Endothelial cell of umbilical vein (primary cell): Measurements from ENCODE around the gene ETFA. TPM values are rescaled to one million over a fixed set of nuclear protein-coding genes. Genes with fewer than 3 reads are reported as not detected.

Experiments
- BruUV-seq: library from RNA; stranded (reverse); fragments of 400-500 nt; replicated peaks from 2 replicates; lab custom pipeline; 2021; lab: Mats Ljungman, UMichigan
- CTCF ChIA-PET: fragments of 300-600, 350-600 bp; sonication (Branson Sonifier 250); formaldehyde crosslinking; loops from one replicate; lab custom pipeline; 2021; ENCODE audit warnings: antibody characterized with exemption, inconsistent platforms; lab: Charles Lee
- POLR2A ChIA-PET: fragments of 300-600, 350-600 bp; sonication (Branson Sonifier 250); formaldehyde crosslinking; loops from one replicate; lab custom pipeline; 2021; ENCODE audit warnings: antibody characterized with exemption, inconsistent platforms; lab: Charles Lee
- DNase-seq: peaks from one replicate; pipeline ENCODE4 v3.0.0-alpha.2; 2011; ENCODE audit warnings: low read depth, low spot score
- FAIRE-seq: peaks from 2 replicates; lab custom pipeline; 2011; peaks lifted over from hg19 to GRCh38; lab: Jason Lieb, UNC
- H2AFZ ChIP-seq: 2 replicates; pipeline ENCODE4 v1.6.0; 2012; ENCODE audit warnings: low read depth, low read length, control low read depth, inconsistent platforms
- H3K27ac ChIP-seq: 2 replicates; pipeline ENCODE4 v1.5.1; 2011; ENCODE audit warnings: low read depth, mild to moderate bottlenecking, control low read depth, low read length, moderate library complexity; ENCODE audit not compliant: insufficient read depth
- H3K27me3 ChIP-seq, 2 experiments: 2 replicates each; pipeline versions ENCODE4 v1.6.0 to v1.6.1; 2011; ENCODE audit warnings: low read length in 2 of 2, mixed read lengths in 1 of 2; ENCODE audit not compliant: control insufficient read depth in 2 of 2, insufficient read depth in 2 of 2
- H3K36me3 ChIP-seq, 2 experiments: 2 replicates in 1 of 2; 3 replicates in 1 of 2; pipeline ENCODE4 v1.5.1; 2011; ENCODE audit warnings: low read length in 2 of 2, mild to moderate bottlenecking in 1 of 2, moderate library complexity in 1 of 2; ENCODE audit not compliant: control insufficient read depth in 2 of 2, insufficient read depth in 2 of 2; ENCODE audit errors: extremely low read depth in 1 of 2
- H3K4me1 ChIP-seq: 3 replicates; pipeline ENCODE4 v1.5.1; 2011; ENCODE audit warnings: mild to moderate bottlenecking, low read length; ENCODE audit not compliant: control insufficient read depth, insufficient read depth; ENCODE audit errors: extremely low read depth
- H3K4me2 ChIP-seq: 2 replicates; pipeline ENCODE4 v1.6.1; 2011; ENCODE audit warnings: low read length, control low read depth, mixed read lengths; ENCODE audit not compliant: insufficient read depth
- H3K4me3 ChIP-seq, 3 experiments: fragments of 200-600 bp in 1 of 3; sonication (generic), shearing (Covaris generic) in 1 of 3; replicated peaks in 1 of 3; 2 replicates each; pipeline ENCODE4 v1.5.1; 2011 to 2016; ENCODE audit warnings: control low read depth in 3 of 3, low read length in 3 of 3, mild to moderate bottlenecking in 2 of 3, inconsistent platforms in 1 of 3, low read depth in 1 of 3, moderate library complexity in 1 of 3; ENCODE audit not compliant: insufficient read depth in 1 of 3
- H3K79me2 ChIP-seq: 2 replicates; pipeline ENCODE4 v1.6.0; 2012; ENCODE audit warnings: low read length, inconsistent platforms; ENCODE audit not compliant: control insufficient read depth, insufficient read depth
- H3K9ac ChIP-seq: replicated peaks from 2 replicates; pipeline ENCODE3; 2011; ENCODE audit warnings: low read length, control low read depth; ENCODE audit not compliant: insufficient read depth; ENCODE audit errors: extremely low read depth
- H3K9me1 ChIP-seq: replicated peaks from 3 replicates; pipeline ENCODE4 v1.6.0; 2011; ENCODE audit warnings: mild to moderate bottlenecking, low read length; ENCODE audit not compliant: control insufficient read depth, insufficient read depth; ENCODE audit errors: extremely low read depth
- H3K9me3 ChIP-seq: replicated peaks from 2 replicates; pipeline ENCODE4 v1.5.1; 2012; ENCODE audit warnings: low read length, inconsistent platforms; ENCODE audit not compliant: control insufficient read depth, insufficient read depth
- H4K20me1 ChIP-seq: replicated peaks from 2 replicates; pipeline ENCODE3; 2011; ENCODE audit warnings: mild to moderate bottlenecking, low read length; ENCODE audit not compliant: control insufficient read depth, insufficient read depth; ENCODE audit errors: extremely low read depth
- CTCF ChIP-seq, 2 donors: IDR thresholded peaks; 1 replicate in 1 of 2; 2 replicates in 1 of 2; pipeline ENCODE4 v1.5.1; 2011; ENCODE audit warnings: low read length in 2 of 2, mild to moderate bottlenecking in 2 of 2, moderate library complexity in 2 of 2, control low read depth in 1 of 2, inconsistent platforms in 1 of 2, low read depth in 1 of 2; ENCODE audit not compliant: insufficient read depth in 1 of 2; ENCODE audit errors: extremely low read depth in 1 of 2
- EZH2 ChIP-seq: IDR thresholded peaks from 2 replicates; pipeline ENCODE4 v1.6.1; 2012; ENCODE audit warnings: borderline replicate concordance, low read depth, mild to moderate bottlenecking, moderate library complexity, low read length, inconsistent platforms; ENCODE audit not compliant: severe bottlenecking
- FOS ChIP-seq: IDR thresholded peaks from 2 replicates; pipeline ENCODE4 v1.6.1; 2011; ENCODE audit warnings: mild to moderate bottlenecking, low read length, moderate library complexity, borderline replicate concordance; ENCODE audit not compliant: insufficient read depth
- GATA2 ChIP-seq: IDR thresholded peaks from 2 replicates; pipeline ENCODE4 v1.7.0; 2011; ENCODE audit warnings: low read depth, mild to moderate bottlenecking, moderate library complexity, mixed read lengths, low read length; ENCODE audit not compliant: insufficient read length, insufficient read depth
- JUN ChIP-seq: IDR thresholded peaks from 2 replicates; pipeline ENCODE4 v1.6.1; 2011; ENCODE audit warnings: borderline replicate concordance, low read depth; ENCODE audit not compliant: insufficient read length, insufficient read depth
- MYC ChIP-seq: IDR thresholded peaks from one replicate; pipeline ENCODE4 v1.6.1; 2011; ENCODE audit warnings: mild to moderate bottlenecking, low read depth, low read length
- POLR2A ChIP-seq: IDR thresholded peaks from 2 replicates; pipeline ENCODE4 v1.6.1; 2012; ENCODE audit warnings: low read depth, mild to moderate bottlenecking, control low read depth, low read length
- POLR2AphosphoS5 ChIP-seq: IDR thresholded peaks from 2 replicates; pipeline ENCODE4 v1.6.1; 2012; ENCODE audit warnings: low read depth, mild to moderate bottlenecking, control low read depth, low read length, moderate library complexity; ENCODE audit not compliant: insufficient read depth
- dilution Hi-C: fragments of 300-500 bp; cut with MboI; formaldehyde crosslinking; loops from one replicate; pipeline ENCODE4 v1.15.0; 2019; ENCODE audit warnings: low sequenced_read_pairs; ENCODE audit not compliant: extremely low pct_ligation_motif_present
- intact Hi-C: fragments of 100-400 bp; cut with micrococcal nuclease; formaldehyde crosslinking; loops from one replicate; pipeline ENCODE4 v1.10.0; 2022
- polyA plus RNA-seq, 4 experiments: library from polyadenylated mRNA; depleted of rRNA in 3 of 4; stranded (reverse) in 3 of 4; unstranded in 1 of 4; fragments of >200 nt; gene quantifications; 2 replicates each; pipeline versions ENCODE4 v1.2.1 to v1.2.3, GENCODE V29; 2011 to 2012; ENCODE audit warnings: missing spikeins in 1 of 4
- total RNA-seq: library from RNA; stranded (reverse); gene quantifications from 2 replicates; pipeline ENCODE4 v1.2.3, GENCODE V29; 2021
- TF ChIP-seq, protein P1 (sequence below): IDR thresholded peaks from 2 replicates; pipeline ENCODE4 v1.6.1; 2011; ENCODE audit not compliant: insufficient read depth, insufficient read length

The ETFA gene
- total and polyA plus RNA-seq, 2 donors (not counting 3 experiments of a cell fraction or from before 2014, with no cell fraction given) = 102 to 116 TPM

DNA sequence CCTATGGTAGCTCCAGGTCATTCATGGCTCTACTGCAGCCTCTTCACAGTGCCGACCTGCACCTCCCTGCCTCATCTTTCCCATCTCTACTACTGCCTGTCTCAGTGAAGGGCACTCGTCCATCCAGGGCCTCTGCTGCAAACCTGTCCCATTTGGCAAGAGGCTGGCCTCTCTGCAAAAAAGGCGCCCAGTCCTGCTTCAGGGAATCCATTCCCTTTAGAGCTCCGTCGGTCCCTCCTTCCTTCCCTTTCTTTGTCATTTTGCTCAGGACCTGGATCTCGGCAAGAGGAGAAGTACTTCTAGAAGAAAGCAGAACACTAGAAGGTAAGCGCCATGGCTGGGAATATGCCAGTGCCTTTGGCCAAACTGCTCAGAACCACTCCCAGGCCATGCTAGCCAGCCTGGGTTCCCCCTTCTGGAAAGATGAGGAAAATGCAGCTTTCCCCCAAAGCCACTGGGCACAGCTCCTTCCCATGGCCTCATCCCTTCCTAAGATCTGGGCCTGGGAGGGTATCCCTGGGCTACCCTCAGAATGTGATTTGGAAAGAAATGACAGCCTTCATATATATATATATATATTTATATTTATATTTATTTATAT lies 18.9 kb upstream of the ETFA start:
- TF ChIP-seq POLR2A (no peak), CTCF (IDR thresholded peaks at IDR 0.05; ENCODE audit: extremely low read depth in 1 of 2, insufficient read depth in 1 of 2, low read depth in 1 of 2, low read length in 2 of 2) (peak; percentile 35 to 74)
- ChIA-PET POLR2A (no interaction called here), CTCF (interaction anchor here (0.6 to 2.6 kb wide), 34 partner anchors 8 to 538 kb away, joined by 3 to 65 read pairs (median 4); partner anchors contain the start of gene ETFA)
- Histone ChIP-seq H3K9ac (no peak overlapping the region), H3K79me2 (no peaks in the 10 kb centered on the region), H4K20me1 (no peaks in the 10 kb centered on the region), H3K4me3 (no peak overlapping the region), H3K27ac (no peak overlapping the region), H3K4me2 (no peak overlapping the region), H2AFZ (no peak overlapping the region), H3K9me1 (no peaks in the 10 kb centered on the region), H3K27me3 (peaks cover 25 to 36% of the 10 kb centered on the region in 2 experiments), H3K9me3 (no peaks in the 10 kb centered on the region), H3K36me3 (no peaks in the 10 kb centered on the region), H3K4me1 (no peaks in the 10 kb centered on the region)
- dilution Hi-C loops (no loop called here), intact Hi-C loops (loop anchor here (1.0 kb wide), 2 partner anchors 95 to 140 kb away; no protein-coding TSS in a partner anchor)
- DNase-seq (peak; percentile 57), FAIRE-seq (peak; percentile 75)
- BruUV-seq = no TSS peak

DNA sequence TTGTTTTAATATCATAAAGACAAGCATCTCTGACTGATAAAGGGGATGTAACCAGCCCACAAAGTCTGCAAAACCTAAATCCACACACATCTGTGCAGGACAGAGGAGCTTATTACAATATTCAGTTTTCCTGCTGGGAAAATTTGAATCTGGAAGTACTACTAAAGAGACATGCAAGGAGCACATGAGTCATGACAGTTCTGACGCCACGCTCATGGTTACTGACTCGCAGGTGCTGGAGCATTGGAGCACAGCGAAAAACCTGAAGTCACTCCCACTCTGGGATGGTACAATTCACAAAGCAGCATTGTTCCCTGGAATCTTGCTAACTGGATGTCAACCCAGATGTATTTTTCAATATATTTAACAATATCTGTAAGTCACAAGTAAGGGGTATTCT lies 17.7 kb upstream of the ETFA start:
- dilution Hi-C loops = no loop called here

More for the DNA sequence above, 17.7 kb upstream of the ETFA start:
- no peak overlapping the region for H3K27ac ChIP-seq
- CTCF ChIA-PET = interaction anchor here (0.6 to 2.6 kb wide), 8 partner anchors 18 to 494 kb away, joined by 3 to 65 read pairs (median 7); no protein-coding TSS in a partner anchor
- H3K36me3 ChIP-seq = no peaks in the 10 kb centered on the region
- no peaks in the 10 kb centered on the region for H3K79me2 ChIP-seq
- no peaks in the 10 kb centered on the region for H3K9me1 ChIP-seq
- FAIRE-seq (no peak), DNase-seq (no peak)
- no peak overlapping the region for H2AFZ ChIP-seq
- no TSS peak for BruUV-seq
- TF ChIP-seq JUN (no peak), CTCF (IDR thresholded peaks at IDR 0.05; ENCODE audit: extremely low read depth in 1 of 2, insufficient read depth in 1 of 2, low read depth in 1 of 2, low read length in 2 of 2) (no peak), POLR2AphosphoS5 (no peak), GATA2 (no peak), POLR2A (no peak), EZH2 (no peak), MYC (no peak), FOS (no peak)
- TF ChIP-seq, protein P1, sequence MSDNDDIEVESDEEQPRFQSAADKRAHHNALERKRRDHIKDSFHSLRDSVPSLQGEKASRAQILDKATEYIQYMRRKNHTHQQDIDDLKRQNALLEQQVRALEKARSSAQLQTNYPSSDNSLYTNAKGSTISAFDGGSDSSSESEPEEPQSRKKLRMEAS = no peak
- POLR2A ChIA-PET = no interaction called here
- H3K4me3 ChIP-seq = no peak overlapping the region
- intact Hi-C loops = no loop called here
- H3K9ac ChIP-seq = no peak overlapping the region
- no peaks in the 10 kb centered on the region for H4K20me1 ChIP-seq
- no peaks in the 10 kb centered on the region for H3K4me1 ChIP-seq
- H3K9me3 ChIP-seq = no peaks in the 10 kb centered on the region
- no peak overlapping the region for H3K4me2 ChIP-seq
- peaks cover 25 to 35% of the 10 kb centered on the region in 2 experiments for H3K27me3 ChIP-seq
